ENCODE results near the gene DNPH1. TPM values are rescaled to one million over a fixed set of nuclear protein-coding genes. Genes with fewer than 3 reads are reported as not detected.

The DNPH1 gene
- total and polyA plus RNA-seq, 2 of the 8 experiments (the other 6 are each of a cell fraction or from before 2014, with no cell fraction given): 33.9 to 134 TPM

- TF ChIP-seq POLR2AphosphoS5 (IDR thresholded peaks at IDR 0.05; ENCODE audit: low read depth, low read length) (no peak), GABPA (IDR thresholded peaks at IDR 0.05; ENCODE audit: borderline replicate concordance, insufficient read depth, low read length) (no peak), SP1 (IDR thresholded peaks at IDR 0.05; ENCODE audit: low read depth, low read length) (no peak), CHD1 (IDR thresholded peaks at IDR 0.05; ENCODE audit: low read depth, low read length) (no peak), CREB1 (IDR thresholded peaks at IDR 0.05) (no peak), GTF2F1 (IDR thresholded peaks at IDR 0.05; ENCODE audit: borderline replicate concordance, low read depth, low read length) (no peak), BACH1 (IDR thresholded peaks at IDR 0.05; ENCODE audit: low read length) (no peak)
- WGBS, 2 experiments (ENCODE audit: extremely low coverage in 1 of 2, insufficient coverage in 1 of 2, insufficient read length in 1 of 2, insufficient replicate concordance in 2 of 2, low coverage in 1 of 2, low lambda C conversion rate in 2 of 2, missing lambda C conversion rate in 1 of 2): 81% methylated on average over 11 of the region's 13 CpGs; no CpG with 5 or more reads in 1 of the 2 experiments
- Histone ChIP-seq H3K36me3 (ENCODE audit: control insufficient read depth in 2 of 4, insufficient read depth in 4 of 4, low read length in 3 of 4) (no peaks in the 10 kb centered on the region), H4K5ac (ENCODE audit: insufficient read length, low read depth, low read length) (no peak overlapping the region), H3K4ac (replicated peaks; ENCODE audit: insufficient read length, low read depth, low read length) (no peak overlapping the region), H2AFZ (ENCODE audit: low read length) (no peak overlapping the region), H3K4me3 (ENCODE audit: extremely low read depth in 1 of 4, insufficient read depth in 2 of 4, low read depth in 3 of 4, low read length in 4 of 4) (no peak overlapping the region; a peak in 1 of 8 replicates), H3K18ac (ENCODE audit: extremely low read depth, low read length) (no peak overlapping the region; the same call in 1 of the 2 replicates), H3K9me3 (ENCODE audit: insufficient read depth in 2 of 2, low read depth in 1 of 2, low read length in 1 of 2) (no peaks in the 10 kb centered on the region), H3K4me1 (replicated peaks in 1 of 4; ENCODE audit: control insufficient read depth in 3 of 4, insufficient read depth in 4 of 4, low read length in 3 of 4) (peaks cover 4 to 29% (median 20%) of the 10 kb centered on the region in 4 experiments), H2BK20ac (ENCODE audit: low read length) (no peak overlapping the region), H2BK5ac (ENCODE audit: low read depth, low read length) (no peak overlapping the region), H2AK5ac (ENCODE audit: low read depth, low read length) (no peak overlapping the region), H3K79me2 (ENCODE audit: control insufficient read depth in 1 of 2, insufficient read depth in 2 of 2, low read length in 2 of 2) (no peaks in the 10 kb centered on the region), H4K8ac (ENCODE audit: extremely low read depth, insufficient read depth, low read length) (peak overlapping the region; percentile 29; the same call in 1 of the 2 replicates), H3K23ac (ENCODE audit: insufficient read length) (no peak overlapping the region), H2BK12ac (ENCODE audit: low read depth, low read length) (peak overlapping the region; percentile 81; the same call in 1 of the 2 replicates), H3K27me3 (replicated peaks in 1 of 4; ENCODE audit: control insufficient read depth in 3 of 4, extremely low read depth in 1 of 4, insufficient read depth in 3 of 4, low read length in 3 of 4) (peaks cover 12 to 36% (median 29%) of the 10 kb centered on the region in 4 experiments), H3K9ac (replicated peaks in 1 of 4; ENCODE audit: extremely low read depth in 1 of 4, low read depth in 3 of 4, low read length in 3 of 4) (no peak overlapping the region), H3K56ac (replicated peaks; ENCODE audit: insufficient read length, low read depth, low read length) (no peak overlapping the region), H4K20me1 (replicated peaks in 1 of 2; ENCODE audit: control insufficient read depth in 1 of 2, insufficient read depth in 2 of 2, low read length in 2 of 2) (no peaks in the 10 kb centered on the region), H3K23me2 (ENCODE audit: low read depth, low read length) (peaks cover 11% of the 10 kb centered on the region), H3K14ac (ENCODE audit: insufficient read length) (no peak overlapping the region), H3K4me2 (ENCODE audit: insufficient read depth in 1 of 2, low read depth in 2 of 2, low read length in 2 of 2) (peak overlapping the region; percentile 34 to 65; a peak in 2 of 4 replicates), H2BK120ac (replicated peaks; ENCODE audit: low read depth, low read length) (no peak overlapping the region), H4K91ac (replicated peaks; ENCODE audit: insufficient read length, low read length) (no peak overlapping the region), H3K27ac (ENCODE audit: low read depth, low read length) (no peak overlapping the region), H2BK15ac (ENCODE audit: low read length) (peak overlapping the region; percentile 92; the same call in 1 of the 2 replicates), H3K79me1 (ENCODE audit: low read depth, low read length) (no peaks in the 10 kb centered on the region)
- FAIRE-seq (no peak), DNase-seq (ENCODE audit: low read depth in 1 of 2, low spot score in 2 of 2) (no peak)
- POLR2A ChIA-PET (ENCODE audit: partially characterized antibody): interaction anchor here (1.0 to 2.1 kb wide), 6 partner anchors 9 to 103 kb away, joined by 3 to 7 read pairs (median 4); no protein-coding TSS in a partner anchor
- CTCF ChIA-PET (ENCODE audit: partially characterized antibody): interaction anchor here (0.8 to 3.2 kb wide), 9 partner anchors 9 to 68 kb away, joined by 3 to 12 read pairs (median 5); partner anchors contain the start of gene SLC22A7
Measured at GRCh38 chr6:43277643-43278523, 48.6 kb upstream of the DNPH1 start.
